ENCODE results near the gene MAN1C1. TPM values are rescaled to one million over a fixed set of nuclear protein-coding genes. Genes with fewer than 3 reads are reported as not detected.

MAN1C1 gene
- total RNA-seq, 2 donors from 2014 or later: 22.8 to 34.4 TPM

- no peaks in the 10 kb centered on the region for H3K27me3 ChIP-seq (replicated peaks; ENCODE audit: insufficient read depth)
- no peak overlapping the region for H3K27ac ChIP-seq
- H3K4me3 ChIP-seq: no peak overlapping the region
- TF ChIP-seq POLR2AphosphoS5 (IDR thresholded peaks at IDR 0.05): no peak
- no peak for TF ChIP-seq POLR2A (IDR thresholded peaks at IDR 0.05)
- TF ChIP-seq CTCF (IDR thresholded peaks at IDR 0.05): no peak
- WGBS: 94% methylated on average over 18 of the region's 18 CpGs
- peaks cover 6% of the 10 kb centered on the region for H3K4me1 ChIP-seq (replicated peaks)
- intact Hi-C loops (cut with DNase I): loop anchor here (10.0 kb wide), 1 partner anchor 105 kb away; no protein-coding TSS in a partner anchor
- H3K36me3 ChIP-seq: no peaks in the 10 kb centered on the region
- no peak for DNase-seq (ENCODE audit: low spot score)
- H3K9me3 ChIP-seq: no peaks in the 10 kb centered on the region
Observed at GRCh38 chr1:25689686-25690381, 73.2 kb downstream of the MAN1C1 start.

- peaks cover 6% of the 10 kb centered on the region for H3K4me1 ChIP-seq (replicated peaks)
- no peaks in the 10 kb centered on the region for H3K36me3 ChIP-seq
- H3K27ac ChIP-seq: no peak overlapping the region
- TF ChIP-seq POLR2AphosphoS5 (IDR thresholded peaks at IDR 0.05): no peak
- TF ChIP-seq CTCF (IDR thresholded peaks at IDR 0.05): no peak
- TF ChIP-seq POLR2A (IDR thresholded peaks at IDR 0.05): no peak
- DNase-seq (ENCODE audit: low spot score): no peak
- intact Hi-C loops (cut with DNase I): loop anchor here (10.0 kb wide), 1 partner anchor 104 kb away; no protein-coding TSS in a partner anchor
- H3K9me3 ChIP-seq: no peaks in the 10 kb centered on the region
- 94% methylated on average over 13 of the region's 13 CpGs for WGBS
- no peak overlapping the region for H3K4me3 ChIP-seq
- H3K27me3 ChIP-seq (replicated peaks; ENCODE audit: insufficient read depth): no peaks in the 10 kb centered on the region
Observed at GRCh38 chr1:25690396-25690956, 73.9 kb downstream of the MAN1C1 start.

- Histone ChIP-seq H3K9me3 (no peaks in the 10 kb centered on the region), H3K27ac (no peak overlapping the region), H3K36me3 (no peaks in the 10 kb centered on the region), H3K4me1 (replicated peaks) (peaks cover 6% of the 10 kb centered on the region), H3K27me3 (replicated peaks; ENCODE audit: insufficient read depth) (no peaks in the 10 kb centered on the region), H3K4me3 (no peak overlapping the region)
- no peak for TF ChIP-seq CTCF (IDR thresholded peaks at IDR 0.05)
- no peak for TF ChIP-seq POLR2AphosphoS5 (IDR thresholded peaks at IDR 0.05)
- no peak for TF ChIP-seq POLR2A (IDR thresholded peaks at IDR 0.05)
- DNase-seq (ENCODE audit: low spot score): no peak
- WGBS: 97% methylated on average over 7 of the region's 7 CpGs
- intact Hi-C loops (cut with DNase I): loop anchor here (10.0 kb wide), 1 partner anchor 104 kb away; no protein-coding TSS in a partner anchor
Observed at GRCh38 chr1:25691211-25691610, 74.6 kb downstream of the MAN1C1 start.

- Histone ChIP-seq H3K27me3 (replicated peaks; ENCODE audit: insufficient read depth) (no peaks in the 10 kb centered on the region), H3K4me3 (no peak overlapping the region), H3K9me3 (no peaks in the 10 kb centered on the region), H3K27ac (no peak overlapping the region), H3K36me3 (no peaks in the 10 kb centered on the region), H3K4me1 (replicated peaks) (peaks cover 6% of the 10 kb centered on the region)
- WGBS: 81% methylated on average over 6 of the region's 6 CpGs
- no peak for DNase-seq (ENCODE audit: low spot score)
- TF ChIP-seq POLR2A (IDR thresholded peaks at IDR 0.05) (no peak), CTCF (IDR thresholded peaks at IDR 0.05) (no peak), POLR2AphosphoS5 (IDR thresholded peaks at IDR 0.05) (no peak)
- intact Hi-C loops (cut with DNase I): loop anchor here (10.0 kb wide), 1 partner anchor 102 kb away; no protein-coding TSS in a partner anchor
Observed at GRCh38 chr1:25692560-25692959, 76.0 kb downstream of the MAN1C1 start.
